ENCODE data around the gene FAM131C. TPM values are rescaled to one million over a fixed set of nuclear protein-coding genes. Genes with fewer than 3 reads are reported as not detected.
"Not testable (repeated sequence)": the region's sequence is repeated elsewhere in the genome, so short reads cannot be mapped to it uniquely, and the experiment has no call there.

FAM131C gene
- polyA plus RNA-seq, 1 donor (not counting 4 experiments of a cell fraction or from before 2014, with no cell fraction given): 0.31 TPM

DNA sequence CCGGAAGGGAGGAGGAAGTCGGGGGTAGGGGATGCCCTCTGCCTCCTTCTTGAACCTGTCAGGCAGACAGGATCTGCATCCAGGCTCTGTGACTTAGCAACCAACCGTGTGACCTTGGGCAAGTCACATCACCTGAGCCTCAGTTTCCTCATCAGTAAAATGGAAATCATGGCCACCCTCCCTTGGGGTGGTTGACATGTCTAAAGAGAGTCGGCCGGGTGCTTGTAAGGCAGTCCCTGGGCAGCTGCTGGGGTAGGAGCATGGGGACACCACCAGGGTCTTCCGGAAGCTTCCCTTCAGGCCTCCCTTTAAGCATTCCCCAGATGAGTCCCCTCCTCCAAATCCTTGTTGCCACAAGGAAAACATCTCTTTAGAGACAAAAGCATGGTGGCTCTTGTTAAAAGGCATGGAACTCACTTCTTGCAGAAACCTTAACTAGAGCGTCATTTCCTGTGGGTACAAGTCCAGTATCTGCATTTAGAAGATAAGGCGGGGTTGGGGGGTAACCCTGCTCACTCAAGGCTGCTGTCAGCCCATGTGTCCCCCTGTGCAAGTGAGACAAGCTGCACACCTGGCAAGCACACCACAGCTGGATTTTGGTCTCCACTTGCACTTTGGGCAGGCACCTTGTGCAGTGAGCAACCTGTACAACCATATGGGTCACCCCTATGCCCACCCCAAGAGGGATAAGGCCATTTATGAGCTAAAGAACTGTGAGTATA lies 19.5 kb downstream of the FAM131C start:
- H3K9me1 ChIP-seq (ENCODE audit: control insufficient read depth, extremely low read depth, insufficient read depth, low read length): no peaks in the 10 kb centered on the region
- H3K9me3 ChIP-seq (ENCODE audit: control insufficient read depth, low read depth, low read length): no peaks in the 10 kb centered on the region
- no peak overlapping the region for H3K4me3 ChIP-seq (ENCODE audit: control insufficient read depth in 2 of 3, extremely low read depth in 1 of 3, insufficient read depth in 2 of 3, low read depth in 1 of 3, low read length in 3 of 3)
- H2AFZ ChIP-seq (ENCODE audit: control insufficient read depth, low read length): no peak overlapping the region
- TF ChIP-seq EZH2 (IDR thresholded peaks at IDR 0.05; ENCODE audit: low read length): no peak
- TF ChIP-seq, protein P1, sequence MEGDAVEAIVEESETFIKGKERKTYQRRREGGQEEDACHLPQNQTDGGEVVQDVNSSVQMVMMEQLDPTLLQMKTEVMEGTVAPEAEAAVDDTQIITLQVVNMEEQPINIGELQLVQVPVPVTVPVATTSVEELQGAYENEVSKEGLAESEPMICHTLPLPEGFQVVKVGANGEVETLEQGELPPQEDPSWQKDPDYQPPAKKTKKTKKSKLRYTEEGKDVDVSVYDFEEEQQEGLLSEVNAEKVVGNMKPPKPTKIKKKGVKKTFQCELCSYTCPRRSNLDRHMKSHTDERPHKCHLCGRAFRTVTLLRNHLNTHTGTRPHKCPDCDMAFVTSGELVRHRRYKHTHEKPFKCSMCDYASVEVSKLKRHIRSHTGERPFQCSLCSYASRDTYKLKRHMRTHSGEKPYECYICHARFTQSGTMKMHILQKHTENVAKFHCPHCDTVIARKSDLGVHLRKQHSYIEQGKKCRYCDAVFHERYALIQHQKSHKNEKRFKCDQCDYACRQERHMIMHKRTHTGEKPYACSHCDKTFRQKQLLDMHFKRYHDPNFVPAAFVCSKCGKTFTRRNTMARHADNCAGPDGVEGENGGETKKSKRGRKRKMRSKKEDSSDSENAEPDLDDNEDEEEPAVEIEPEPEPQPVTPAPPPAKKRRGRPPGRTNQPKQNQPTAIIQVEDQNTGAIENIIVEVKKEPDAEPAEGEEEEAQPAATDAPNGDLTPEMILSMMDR (optimal IDR thresholded peaks at IDR 0.05 in 1 of 3, IDR thresholded peaks at IDR 0.05 in 1 of 3, conservative IDR thresholded peaks at IDR 0.05 in 1 of 3; ENCODE audit: extremely low read depth in 1 of 3, insufficient read depth in 2 of 3, low read length in 3 of 3): no peak
- H3K27ac ChIP-seq (ENCODE audit: control insufficient read depth, insufficient read depth, low read length): no peak overlapping the region
- dilution Hi-C loops (cut with MboI; ENCODE audit: extremely low pct_ligation_motif_present, low sequenced_read_pairs): no loop called here
- no peaks in the 10 kb centered on the region for H3K27me3 ChIP-seq (ENCODE audit: control insufficient read depth, extremely low read depth, insufficient read depth, low read length)
- no peak for FAIRE-seq
- H3K36me3 ChIP-seq (ENCODE audit: control insufficient read depth in 2 of 2, extremely low read depth in 1 of 2, insufficient read depth in 2 of 2, low read length in 2 of 2): no peaks in the 10 kb centered on the region
- no peaks in the 10 kb centered on the region for H3K4me1 ChIP-seq (ENCODE audit: control insufficient read depth, extremely low read depth, insufficient read depth, low read length)
- DNase-seq (ENCODE audit: low read depth, low spot score): no peak
- no peak overlapping the region for H3K9ac ChIP-seq (ENCODE audit: control insufficient read depth, extremely low read depth, insufficient read depth, low read length)
- H4K20me1 ChIP-seq (ENCODE audit: control insufficient read depth, extremely low read depth, insufficient read depth, low read length): no peaks in the 10 kb centered on the region
- no peaks in the 10 kb centered on the region for H3K79me2 ChIP-seq (ENCODE audit: control insufficient read depth, insufficient read depth, low read length)
- H3K4me2 ChIP-seq (ENCODE audit: control insufficient read depth, extremely low read depth, insufficient read depth, low read depth, low read length): no peak overlapping the region

DNA sequence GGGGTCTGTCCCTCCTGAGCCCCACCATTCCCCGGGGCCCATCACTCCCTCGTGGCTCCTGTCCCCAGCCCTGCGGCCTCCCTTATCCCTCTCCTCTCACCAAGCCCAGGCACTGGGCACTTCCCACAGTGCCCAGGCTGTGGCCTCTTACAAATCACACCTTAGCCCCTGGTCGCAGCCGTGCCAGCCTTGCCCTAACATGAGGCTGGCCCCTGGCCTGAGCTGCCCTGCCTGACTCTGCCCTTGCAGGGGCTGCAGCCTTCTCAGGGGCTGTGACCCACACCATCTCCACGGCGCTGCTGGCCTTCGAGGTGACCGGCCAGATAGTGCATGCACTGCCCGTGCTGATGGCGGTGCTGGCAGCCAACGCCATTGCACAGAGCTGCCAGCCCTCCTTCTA lies 21.5 kb downstream of the FAM131C start:
- dilution Hi-C loops (cut with MboI; ENCODE audit: extremely low pct_ligation_motif_present, low sequenced_read_pairs); H3K79me2 ChIP-seq (ENCODE audit: control insufficient read depth, insufficient read depth, low read length); FAIRE-seq; H3K4me1 ChIP-seq (ENCODE audit: control insufficient read depth, extremely low read depth, insufficient read depth, low read length); DNase-seq (ENCODE audit: low read depth, low spot score); H3K36me3 ChIP-seq (ENCODE audit: control insufficient read depth in 2 of 2, extremely low read depth in 1 of 2, insufficient read depth in 2 of 2, low read length in 2 of 2); H3K4me3 ChIP-seq (ENCODE audit: control insufficient read depth in 2 of 3, extremely low read depth in 1 of 3, insufficient read depth in 2 of 3, low read depth in 1 of 3, low read length in 3 of 3); H3K27ac ChIP-seq (ENCODE audit: control insufficient read depth, insufficient read depth, low read length); H3K9ac ChIP-seq (ENCODE audit: control insufficient read depth, extremely low read depth, insufficient read depth, low read length); H4K20me1 ChIP-seq (ENCODE audit: control insufficient read depth, extremely low read depth, insufficient read depth, low read length); H3K4me2 ChIP-seq (ENCODE audit: control insufficient read depth, extremely low read depth, insufficient read depth, low read depth, low read length); H3K9me3 ChIP-seq (ENCODE audit: control insufficient read depth, low read depth, low read length); H2AFZ ChIP-seq (ENCODE audit: control insufficient read depth, low read length); H3K27me3 ChIP-seq (ENCODE audit: control insufficient read depth, extremely low read depth, insufficient read depth, low read length); H3K9me1 ChIP-seq (ENCODE audit: control insufficient read depth, extremely low read depth, insufficient read depth, low read length): not testable (repeated sequence)

DNA sequence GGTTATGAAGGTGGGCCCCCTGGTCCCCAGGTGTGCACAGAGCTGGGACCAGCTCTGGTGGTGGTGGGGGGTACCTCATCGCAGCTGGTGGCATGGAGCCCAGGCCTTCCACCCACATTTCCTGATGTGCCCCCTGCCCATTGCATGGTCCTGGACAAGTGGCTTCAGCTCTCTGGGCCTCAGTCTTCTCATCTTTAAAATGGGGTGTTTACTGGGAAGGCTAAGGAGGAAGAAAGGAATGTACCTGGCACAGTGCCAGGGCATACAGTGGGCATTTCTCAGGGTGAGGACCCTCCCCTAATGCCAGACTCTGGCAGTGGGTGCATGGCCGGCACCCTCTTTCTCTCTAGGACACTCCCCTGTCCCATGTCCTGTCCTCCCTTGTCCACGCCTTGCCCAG lies 22.4 kb downstream of the FAM131C start:
- Histone ChIP-seq H3K9me3 (ENCODE audit: control insufficient read depth, low read depth, low read length) (no peaks in the 10 kb centered on the region), H3K4me1 (ENCODE audit: control insufficient read depth, extremely low read depth, insufficient read depth, low read length) (peaks cover 2% of the 10 kb centered on the region), H3K27ac (ENCODE audit: control insufficient read depth, insufficient read depth, low read length) (no peak overlapping the region), H3K36me3 (ENCODE audit: control insufficient read depth in 2 of 2, extremely low read depth in 1 of 2, insufficient read depth in 2 of 2, low read length in 2 of 2) (no peaks in the 10 kb centered on the region), H4K20me1 (ENCODE audit: control insufficient read depth, extremely low read depth, insufficient read depth, low read length) (no peaks in the 10 kb centered on the region), H3K9ac (ENCODE audit: control insufficient read depth, extremely low read depth, insufficient read depth, low read length) (no peak overlapping the region), H3K79me2 (ENCODE audit: control insufficient read depth, insufficient read depth, low read length) (no peaks in the 10 kb centered on the region), H2AFZ (ENCODE audit: control insufficient read depth, low read length) (no peak overlapping the region), H3K4me2 (ENCODE audit: control insufficient read depth, extremely low read depth, insufficient read depth, low read depth, low read length) (no peak overlapping the region), H3K27me3 (ENCODE audit: control insufficient read depth, extremely low read depth, insufficient read depth, low read length) (no peaks in the 10 kb centered on the region), H3K4me3 (ENCODE audit: control insufficient read depth in 2 of 3, extremely low read depth in 1 of 3, insufficient read depth in 2 of 3, low read depth in 1 of 3, low read length in 3 of 3) (no peak overlapping the region), H3K9me1 (ENCODE audit: control insufficient read depth, extremely low read depth, insufficient read depth, low read length) (no peaks in the 10 kb centered on the region)
- TF ChIP-seq, protein P1 (optimal IDR thresholded peaks at IDR 0.05 in 1 of 3, IDR thresholded peaks at IDR 0.05 in 1 of 3, conservative IDR thresholded peaks at IDR 0.05 in 1 of 3; ENCODE audit: extremely low read depth in 1 of 3, insufficient read depth in 2 of 3, low read length in 3 of 3): no peak
- no peak for TF ChIP-seq EZH2 (IDR thresholded peaks at IDR 0.05; ENCODE audit: low read length)
- dilution Hi-C loops (cut with MboI; ENCODE audit: extremely low pct_ligation_motif_present, low sequenced_read_pairs): no loop called here
- FAIRE-seq (no peak), DNase-seq (ENCODE audit: low read depth, low spot score) (no peak)
